ENCODE measurements around the gene WDR81.
"Not testable (repeated sequence)": the region's sequence is repeated elsewhere in the genome, so short reads cannot be mapped to it uniquely, and the experiment has no call there.

The WDR81 gene

DNA sequence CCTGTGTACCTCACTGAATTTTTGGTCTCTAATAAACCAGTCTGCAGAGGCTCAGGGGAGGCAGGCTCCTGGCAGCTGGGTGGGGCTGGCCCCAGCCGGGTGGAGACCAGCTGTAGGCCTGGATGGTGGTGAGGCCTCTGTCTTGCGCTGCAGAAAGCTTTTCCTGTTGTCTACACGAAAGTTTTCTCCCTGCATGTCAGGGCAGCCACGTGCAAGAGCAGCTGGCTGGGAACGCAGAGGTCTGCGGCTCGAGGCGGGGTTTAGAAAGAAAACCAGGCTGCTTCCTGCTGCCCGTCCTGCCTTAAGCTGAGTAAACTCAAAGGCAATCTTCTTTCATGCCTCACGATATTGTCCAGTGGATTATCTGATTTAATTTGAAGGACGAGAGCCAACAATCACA is 39.8 kb downstream of the WDR81 start:
- TF ChIP-seq, protein P1, sequence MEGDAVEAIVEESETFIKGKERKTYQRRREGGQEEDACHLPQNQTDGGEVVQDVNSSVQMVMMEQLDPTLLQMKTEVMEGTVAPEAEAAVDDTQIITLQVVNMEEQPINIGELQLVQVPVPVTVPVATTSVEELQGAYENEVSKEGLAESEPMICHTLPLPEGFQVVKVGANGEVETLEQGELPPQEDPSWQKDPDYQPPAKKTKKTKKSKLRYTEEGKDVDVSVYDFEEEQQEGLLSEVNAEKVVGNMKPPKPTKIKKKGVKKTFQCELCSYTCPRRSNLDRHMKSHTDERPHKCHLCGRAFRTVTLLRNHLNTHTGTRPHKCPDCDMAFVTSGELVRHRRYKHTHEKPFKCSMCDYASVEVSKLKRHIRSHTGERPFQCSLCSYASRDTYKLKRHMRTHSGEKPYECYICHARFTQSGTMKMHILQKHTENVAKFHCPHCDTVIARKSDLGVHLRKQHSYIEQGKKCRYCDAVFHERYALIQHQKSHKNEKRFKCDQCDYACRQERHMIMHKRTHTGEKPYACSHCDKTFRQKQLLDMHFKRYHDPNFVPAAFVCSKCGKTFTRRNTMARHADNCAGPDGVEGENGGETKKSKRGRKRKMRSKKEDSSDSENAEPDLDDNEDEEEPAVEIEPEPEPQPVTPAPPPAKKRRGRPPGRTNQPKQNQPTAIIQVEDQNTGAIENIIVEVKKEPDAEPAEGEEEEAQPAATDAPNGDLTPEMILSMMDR (IDR thresholded peaks at IDR 0.05; ENCODE audit: low read depth, low read length, poor library complexity, severe bottlenecking), result no peak
- H3K4me1 ChIP-seq (ENCODE audit: control insufficient read depth, low read length), result peaks cover 74% of the 10 kb centered on the region
- no peaks in the 10 kb centered on the region for H3K27me3 ChIP-seq (ENCODE audit: control insufficient read depth, low read length)
- peak overlapping the region; percentile 41 for H3K4me3 ChIP-seq (ENCODE audit: low read length)
- H3F3A ChIP-seq (ENCODE audit: control insufficient read depth, insufficient read depth), result peaks cover 16% of the 10 kb centered on the region
- H4K20me1 ChIP-seq (ENCODE audit: control insufficient read depth, insufficient read depth, low read depth, low read length), result no peaks in the 10 kb centered on the region
- H3K27ac ChIP-seq (ENCODE audit: low read depth, low read length), result peak overlapping the region; percentile 81
- H3K9me2 ChIP-seq (replicated peaks; ENCODE audit: control insufficient read depth, low read length), result no peaks in the 10 kb centered on the region
- H3K9me3 ChIP-seq (ENCODE audit: control insufficient read depth, insufficient read depth, low read length), result no peaks in the 10 kb centered on the region
- no peaks in the 10 kb centered on the region for H3K79me2 ChIP-seq (ENCODE audit: control insufficient read depth, low read length)
- H3K4me2 ChIP-seq (ENCODE audit: low read length), result peak overlapping the region; percentile 48
- no peaks in the 10 kb centered on the region for H3K36me3 ChIP-seq (ENCODE audit: control insufficient read depth, low read length)

DNA sequence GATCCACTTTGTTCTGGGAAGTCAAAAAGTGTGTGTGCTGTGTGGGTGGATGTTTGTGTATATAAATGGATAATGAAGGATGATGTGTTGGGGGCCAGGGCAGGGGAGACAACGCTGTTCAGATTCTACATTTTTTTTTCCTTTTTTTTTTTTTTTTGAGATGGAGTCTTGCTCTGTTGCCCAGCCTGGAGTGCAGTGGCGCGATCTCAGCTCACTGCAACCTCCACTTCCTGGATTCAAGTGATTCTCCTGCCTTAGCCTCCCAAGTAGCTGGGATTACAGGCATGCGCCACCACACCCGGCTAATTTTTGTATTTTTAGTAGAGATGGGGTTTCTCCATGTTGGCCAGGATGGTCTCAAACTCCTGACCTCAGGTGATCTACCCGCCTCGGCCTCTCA is 40.2 kb downstream of the WDR81 start:
- peak overlapping the region; percentile 48 for H3K4me2 ChIP-seq (ENCODE audit: low read length)
- not testable (repeated sequence) for H3K9me2 ChIP-seq (replicated peaks; ENCODE audit: control insufficient read depth, low read length); H3K9me3 ChIP-seq (ENCODE audit: control insufficient read depth, insufficient read depth, low read length); H4K20me1 ChIP-seq (ENCODE audit: control insufficient read depth, insufficient read depth, low read depth, low read length); H3K79me2 ChIP-seq (ENCODE audit: control insufficient read depth, low read length); H3K27me3 ChIP-seq (ENCODE audit: control insufficient read depth, low read length); H3K36me3 ChIP-seq (ENCODE audit: control insufficient read depth, low read length)
- H3F3A ChIP-seq (ENCODE audit: control insufficient read depth, insufficient read depth), result peaks cover 20% of the 10 kb centered on the region
- H3K4me3 ChIP-seq (ENCODE audit: low read length), result peak overlapping the region; percentile 17
- H3K4me1 ChIP-seq (ENCODE audit: control insufficient read depth, low read length), result peaks cover 78% of the 10 kb centered on the region
- peak overlapping the region; percentile 81 for H3K27ac ChIP-seq (ENCODE audit: low read depth, low read length)

DNA sequence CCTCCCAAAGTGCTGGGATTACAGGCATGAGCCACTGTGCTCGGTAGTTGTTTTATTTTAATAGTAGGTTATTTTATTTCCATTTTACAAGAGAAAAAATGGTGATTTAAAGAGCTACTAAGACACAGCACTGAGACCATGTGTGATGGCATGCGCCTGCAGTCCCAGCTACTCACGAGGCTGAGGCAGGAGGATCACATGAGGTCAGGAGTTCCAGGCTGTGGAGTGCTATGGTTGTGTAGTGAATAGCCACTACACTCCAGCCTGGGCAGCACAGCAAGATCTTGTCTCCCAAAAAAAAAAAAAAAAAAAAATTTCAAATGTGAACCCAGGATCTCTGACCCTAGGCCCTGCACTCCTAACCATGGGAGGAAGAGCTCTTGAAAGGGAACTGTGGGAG is 41.1 kb downstream of the WDR81 start:
- H3K4me2 ChIP-seq (ENCODE audit: low read length), result no peak overlapping the region
- H3K79me2 ChIP-seq (ENCODE audit: control insufficient read depth, low read length), result peaks cover 1% of the 10 kb centered on the region
- H3F3A ChIP-seq (ENCODE audit: control insufficient read depth, insufficient read depth), result peaks cover 27% of the 10 kb centered on the region
- peaks cover under 1% of the 10 kb centered on the region for H3K36me3 ChIP-seq (ENCODE audit: control insufficient read depth, low read length)
- H4K20me1 ChIP-seq (ENCODE audit: control insufficient read depth, insufficient read depth, low read depth, low read length), result no peaks in the 10 kb centered on the region
- H3K9me3 ChIP-seq (ENCODE audit: control insufficient read depth, insufficient read depth, low read length), result no peaks in the 10 kb centered on the region
- H3K4me1 ChIP-seq (ENCODE audit: control insufficient read depth, low read length), result peaks cover 87% of the 10 kb centered on the region
- H3K27me3 ChIP-seq (ENCODE audit: control insufficient read depth, low read length), result no peaks in the 10 kb centered on the region
- TF ChIP-seq EZH2phosphoT487 (IDR thresholded peaks at IDR 0.05; ENCODE audit: borderline replicate concordance, low read length), result no peak
- TF ChIP-seq, protein P1 (IDR thresholded peaks at IDR 0.05; ENCODE audit: low read depth, low read length, poor library complexity, severe bottlenecking), result no peak
- no peak overlapping the region for H3K4me3 ChIP-seq (ENCODE audit: low read length)
- H3K27ac ChIP-seq (ENCODE audit: low read depth, low read length), result no peak overlapping the region; the same call in 1 of the 2 replicates
- no peaks in the 10 kb centered on the region for H3K9me2 ChIP-seq (replicated peaks; ENCODE audit: control insufficient read depth, low read length)

DNA sequence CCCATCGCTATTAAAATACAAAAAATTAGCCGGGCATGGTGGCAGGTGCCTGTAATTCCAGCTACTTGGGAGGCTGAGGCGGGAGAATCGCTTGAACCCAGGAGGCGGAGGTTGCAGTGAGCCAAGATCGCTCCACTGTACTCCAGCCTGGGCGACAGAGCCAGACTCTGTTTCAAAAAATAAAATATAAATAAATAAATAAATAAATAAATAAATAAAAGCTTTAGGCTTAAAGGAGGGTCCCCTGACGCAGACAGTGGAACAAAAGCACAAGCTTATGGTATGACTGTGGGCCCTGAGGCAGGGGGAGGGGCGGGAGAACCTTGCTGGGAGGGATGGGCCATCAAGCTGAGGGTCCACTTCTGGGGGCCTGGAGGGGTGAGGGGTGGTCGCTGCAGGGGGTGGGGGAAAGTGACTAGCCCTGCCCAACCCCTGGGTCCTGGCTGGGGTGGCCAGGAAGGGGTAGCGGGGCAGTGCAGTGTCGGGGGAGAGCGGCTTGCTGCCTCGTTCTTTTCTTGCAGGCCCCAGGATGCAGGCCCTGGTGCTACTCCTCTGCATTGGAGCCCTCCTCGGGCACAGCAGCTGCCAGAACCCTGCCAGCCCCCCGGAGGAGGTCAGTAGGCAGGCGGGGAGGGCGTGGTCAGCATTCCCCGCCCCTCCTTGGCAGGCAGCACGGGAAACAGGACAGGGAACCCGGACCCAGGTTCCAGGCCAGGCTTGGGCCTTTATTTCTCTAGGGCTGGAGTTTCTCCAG is 42.1 kb downstream of the WDR81 start:
- H3K9me3 ChIP-seq (ENCODE audit: control insufficient read depth, insufficient read depth, low read length), result no peaks in the 10 kb centered on the region
- H3K79me2 ChIP-seq (ENCODE audit: control insufficient read depth, low read length), result peaks cover 6% of the 10 kb centered on the region
- peak overlapping the region; percentile 94; the same call in 1 of the 2 replicates for H3K27ac ChIP-seq (ENCODE audit: low read depth, low read length)
- no peaks in the 10 kb centered on the region for H3K9me2 ChIP-seq (replicated peaks; ENCODE audit: control insufficient read depth, low read length)
- H3F3A ChIP-seq (ENCODE audit: control insufficient read depth, insufficient read depth), result peaks cover 32% of the 10 kb centered on the region
- no peaks in the 10 kb centered on the region for H4K20me1 ChIP-seq (ENCODE audit: control insufficient read depth, insufficient read depth, low read depth, low read length)
- no peak overlapping the region for H3K4me3 ChIP-seq (ENCODE audit: low read length)
- H3K4me2 ChIP-seq (ENCODE audit: low read length), result no peak overlapping the region
- no peaks in the 10 kb centered on the region for H3K27me3 ChIP-seq (ENCODE audit: control insufficient read depth, low read length)
- peaks cover 6% of the 10 kb centered on the region for H3K36me3 ChIP-seq (ENCODE audit: control insufficient read depth, low read length)
- TF ChIP-seq, protein P1 (IDR thresholded peaks at IDR 0.05; ENCODE audit: low read depth, low read length, poor library complexity, severe bottlenecking), result no peak
- no peak for TF ChIP-seq EZH2phosphoT487 (IDR thresholded peaks at IDR 0.05; ENCODE audit: borderline replicate concordance, low read length)
- H3K4me1 ChIP-seq (ENCODE audit: control insufficient read depth, low read length), result peaks cover 96% of the 10 kb centered on the region

Data from DOHH2 (cell line).